Measurements from ENCODE around the gene TMEM120B.
"Not testable (repeated sequence)": the region's sequence is repeated elsewhere in the genome, so short reads cannot be mapped to it uniquely, and the experiment has no call there.

The TMEM120B gene

DNA sequence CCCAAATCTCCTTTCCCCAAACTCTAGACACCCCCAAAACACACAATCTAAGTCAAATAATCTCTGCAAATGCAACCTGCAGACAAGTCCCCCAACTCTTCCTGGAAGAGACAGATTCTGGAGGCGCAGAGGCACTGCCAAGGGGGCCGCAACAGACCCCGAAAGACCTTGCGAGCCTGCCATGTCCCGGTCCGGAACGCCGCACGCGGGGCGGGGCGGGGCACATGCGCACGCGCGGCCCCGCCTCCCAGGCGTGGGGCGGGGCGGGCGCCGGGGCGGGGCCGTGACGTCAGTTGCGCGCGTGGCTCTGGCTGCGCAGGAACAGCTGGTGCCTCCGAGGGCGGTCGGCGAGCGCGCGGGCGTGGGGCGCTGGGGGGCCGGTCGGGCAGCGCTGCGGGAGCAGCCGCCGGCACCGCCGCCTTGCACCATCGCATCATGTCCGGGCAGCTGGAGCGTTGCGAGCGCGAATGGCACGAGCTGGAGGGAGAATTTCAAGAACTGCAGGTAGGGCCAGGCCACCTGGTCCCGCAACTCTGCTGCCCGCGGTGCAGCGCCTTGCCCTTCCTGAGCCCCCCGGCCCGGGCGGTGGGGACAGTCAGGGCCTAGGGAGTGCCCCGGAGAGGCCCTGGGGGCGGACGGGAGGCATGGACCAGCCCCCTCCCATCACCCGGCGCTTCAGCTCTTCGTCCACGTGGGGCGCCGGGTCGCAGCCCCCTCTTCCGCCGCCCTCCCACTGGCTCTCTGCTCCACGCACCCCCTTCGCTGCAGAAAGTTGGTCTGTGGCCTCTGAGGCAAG is at the start of gene TMEM120B:
Gene TMEM120B, plus strand, starts transcription at position 292 of the 796 bp plus-strand sequence. Its CDS starts 144 bp downstream, at position 436.
- peak within 1 kb of the TSS; percentile 95 to 97 for H3K4me3 ChIP-seq (replicated peaks in 1 of 2; ENCODE audit: low read depth in 2 of 2, low read length in 2 of 2)
- DNase-seq (ENCODE audit: low read depth in 2 of 2), result peak; percentile 66 to 78
- TF ChIP-seq, protein P1, sequence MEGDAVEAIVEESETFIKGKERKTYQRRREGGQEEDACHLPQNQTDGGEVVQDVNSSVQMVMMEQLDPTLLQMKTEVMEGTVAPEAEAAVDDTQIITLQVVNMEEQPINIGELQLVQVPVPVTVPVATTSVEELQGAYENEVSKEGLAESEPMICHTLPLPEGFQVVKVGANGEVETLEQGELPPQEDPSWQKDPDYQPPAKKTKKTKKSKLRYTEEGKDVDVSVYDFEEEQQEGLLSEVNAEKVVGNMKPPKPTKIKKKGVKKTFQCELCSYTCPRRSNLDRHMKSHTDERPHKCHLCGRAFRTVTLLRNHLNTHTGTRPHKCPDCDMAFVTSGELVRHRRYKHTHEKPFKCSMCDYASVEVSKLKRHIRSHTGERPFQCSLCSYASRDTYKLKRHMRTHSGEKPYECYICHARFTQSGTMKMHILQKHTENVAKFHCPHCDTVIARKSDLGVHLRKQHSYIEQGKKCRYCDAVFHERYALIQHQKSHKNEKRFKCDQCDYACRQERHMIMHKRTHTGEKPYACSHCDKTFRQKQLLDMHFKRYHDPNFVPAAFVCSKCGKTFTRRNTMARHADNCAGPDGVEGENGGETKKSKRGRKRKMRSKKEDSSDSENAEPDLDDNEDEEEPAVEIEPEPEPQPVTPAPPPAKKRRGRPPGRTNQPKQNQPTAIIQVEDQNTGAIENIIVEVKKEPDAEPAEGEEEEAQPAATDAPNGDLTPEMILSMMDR (IDR thresholded peaks at IDR 0.05; ENCODE audit: low read depth, low read length), result no peak

DNA sequence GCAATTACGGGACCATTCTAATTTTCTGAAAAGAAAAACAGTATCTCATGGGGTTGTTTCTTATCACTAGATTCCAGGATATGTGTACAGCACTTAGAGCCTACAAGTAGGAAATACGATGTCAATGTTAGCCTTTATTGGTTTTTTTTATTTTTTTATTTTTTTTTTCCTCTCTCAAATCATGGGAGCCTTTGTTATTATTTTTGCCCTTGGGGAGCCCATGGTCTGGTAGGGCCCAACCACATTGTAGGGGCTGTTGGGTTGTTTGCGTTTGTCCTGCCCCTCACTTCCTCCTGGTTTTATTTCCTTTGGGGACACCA is 49.0 kb upstream of the TMEM120B start:
- no peak for DNase-seq (ENCODE audit: low read depth in 2 of 2)
- no peak overlapping the region for H3K4me3 ChIP-seq (replicated peaks in 1 of 2; ENCODE audit: low read depth in 2 of 2, low read length in 2 of 2)
- TF ChIP-seq, protein P1 (IDR thresholded peaks at IDR 0.05; ENCODE audit: low read depth, low read length), result no peak

DNA sequence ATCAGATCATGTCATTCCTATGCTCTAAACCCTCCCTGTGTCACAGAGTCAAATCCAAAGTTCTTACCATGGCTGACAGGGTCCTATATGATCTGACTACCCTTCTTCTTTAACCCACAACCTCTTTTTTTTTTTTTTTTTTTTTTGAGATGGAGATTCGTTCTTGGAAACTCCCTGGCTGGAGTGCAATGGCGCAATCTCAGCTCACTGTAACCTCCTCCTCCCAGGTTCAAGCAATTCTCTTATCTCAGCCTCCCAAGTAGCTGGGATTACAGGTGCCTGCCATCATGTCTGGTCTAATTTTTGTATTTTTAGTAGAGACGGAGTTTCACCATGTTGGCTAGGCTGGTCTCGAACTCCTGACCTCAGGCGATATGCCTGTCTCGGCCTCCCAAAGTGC is 45.7 kb upstream of the TMEM120B start:
- not testable (repeated sequence) for H3K4me3 ChIP-seq (replicated peaks in 1 of 2; ENCODE audit: low read depth in 2 of 2, low read length in 2 of 2); DNase-seq (ENCODE audit: low read depth in 2 of 2)

DNA sequence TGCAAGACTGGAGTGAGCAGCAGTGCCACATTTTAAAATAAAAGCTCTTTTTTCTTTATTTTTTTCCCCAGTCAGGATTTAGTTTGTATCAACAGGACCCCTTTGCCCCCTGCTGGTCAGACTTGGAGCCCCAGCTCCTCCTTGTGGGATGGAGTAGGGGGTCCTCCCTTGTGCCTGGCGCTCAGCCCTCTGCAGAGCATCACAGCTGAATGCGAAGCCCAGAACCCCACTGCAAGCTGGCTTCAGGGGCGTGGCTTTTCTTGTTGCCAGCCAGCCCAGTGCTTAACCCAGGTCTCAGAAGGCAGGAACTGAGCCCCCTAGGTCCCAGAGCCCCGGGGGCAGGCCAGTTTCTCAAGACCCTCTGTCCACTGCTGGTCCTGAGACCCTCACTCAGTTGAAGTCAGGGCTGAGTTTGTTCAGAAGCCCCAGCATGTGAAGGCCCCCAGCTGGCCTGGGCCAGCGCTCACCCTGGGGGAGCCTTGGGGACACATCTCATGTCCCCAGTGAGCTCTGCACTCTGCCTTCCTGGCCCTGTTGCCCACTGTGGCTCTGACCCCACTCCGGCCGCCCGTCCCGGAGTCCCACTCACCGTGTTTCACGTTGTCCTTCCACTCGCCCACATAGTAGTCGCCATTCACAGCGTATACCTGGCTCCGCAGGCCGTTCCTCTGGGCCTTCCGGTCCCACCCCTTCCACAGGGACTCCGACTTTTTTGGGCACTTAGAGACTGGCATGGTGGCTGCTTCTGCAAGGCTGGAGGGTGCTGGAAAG is 43.6 kb upstream of the TMEM120B start:
- peak; percentile 44 to 55 for DNase-seq (ENCODE audit: low read depth in 2 of 2)
- H3K4me3 ChIP-seq (replicated peaks in 1 of 2; ENCODE audit: low read depth in 2 of 2, low read length in 2 of 2), result no peak overlapping the region
- TF ChIP-seq, protein P1 (IDR thresholded peaks at IDR 0.05; ENCODE audit: low read depth, low read length), result peak; percentile 65

DNA sequence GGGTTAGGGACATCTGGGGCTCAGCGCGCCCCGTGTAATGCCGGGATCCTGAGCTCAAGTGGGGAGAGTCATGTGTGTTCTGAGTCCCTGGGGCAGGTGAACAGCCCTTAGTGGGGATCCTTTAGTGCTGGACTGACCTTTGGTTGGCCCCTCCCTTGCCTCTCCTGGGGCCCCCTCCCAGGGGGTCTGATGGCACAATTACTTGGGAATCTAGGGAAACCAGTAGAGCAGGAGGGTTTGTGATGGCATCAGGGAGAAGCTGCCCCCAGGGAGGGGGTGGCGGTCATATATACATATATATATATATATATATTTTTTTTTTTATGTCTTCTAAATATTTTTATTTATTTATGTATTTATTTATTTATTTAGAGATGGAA is 43.0 kb upstream of the TMEM120B start, which contains the start of gene MORN3:
Gene MORN3, minus strand, starts transcription at position 134 of the 380 bp plus-strand sequence. CDS start 171 bp downstream, outside the sequence.
- TF ChIP-seq, protein P1 (IDR thresholded peaks at IDR 0.05; ENCODE audit: low read depth, low read length), result no peak
- no peak within 1 kb of the TSS for H3K4me3 ChIP-seq (replicated peaks in 1 of 2; ENCODE audit: low read depth in 2 of 2, low read length in 2 of 2)
- DNase-seq (ENCODE audit: low read depth in 2 of 2), result no peak

DNA sequence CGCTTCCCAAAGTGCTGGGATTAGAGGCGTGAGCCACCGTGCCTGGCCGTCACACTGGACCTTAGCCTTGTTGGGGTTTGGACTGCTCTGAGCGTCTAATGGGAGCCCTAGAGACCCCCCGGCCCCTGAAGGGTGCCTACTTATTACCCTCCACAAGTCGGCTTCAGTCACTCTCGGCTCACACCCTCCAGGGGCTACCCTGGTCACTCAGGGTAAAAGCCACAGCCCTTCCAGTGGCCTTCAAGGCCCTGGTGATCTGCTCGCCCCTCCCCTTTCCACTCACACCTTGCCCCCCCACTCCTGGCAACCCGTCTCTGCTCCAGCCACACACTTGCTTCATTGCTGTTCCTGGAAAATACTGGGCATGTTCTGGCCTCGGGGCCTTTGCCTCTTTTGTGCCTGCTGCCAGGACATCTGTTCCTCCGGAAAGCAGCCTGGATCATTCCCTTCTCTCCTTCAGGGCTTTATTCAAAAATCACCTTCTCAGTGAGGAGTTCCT is 39.5 kb upstream of the TMEM120B start:
- H3K4me3 ChIP-seq (replicated peaks in 1 of 2; ENCODE audit: low read depth in 2 of 2, low read length in 2 of 2), result no peak overlapping the region
- TF ChIP-seq, protein P1 (IDR thresholded peaks at IDR 0.05; ENCODE audit: low read depth, low read length), result no peak
- no peak for DNase-seq (ENCODE audit: low read depth in 2 of 2)

DNA sequence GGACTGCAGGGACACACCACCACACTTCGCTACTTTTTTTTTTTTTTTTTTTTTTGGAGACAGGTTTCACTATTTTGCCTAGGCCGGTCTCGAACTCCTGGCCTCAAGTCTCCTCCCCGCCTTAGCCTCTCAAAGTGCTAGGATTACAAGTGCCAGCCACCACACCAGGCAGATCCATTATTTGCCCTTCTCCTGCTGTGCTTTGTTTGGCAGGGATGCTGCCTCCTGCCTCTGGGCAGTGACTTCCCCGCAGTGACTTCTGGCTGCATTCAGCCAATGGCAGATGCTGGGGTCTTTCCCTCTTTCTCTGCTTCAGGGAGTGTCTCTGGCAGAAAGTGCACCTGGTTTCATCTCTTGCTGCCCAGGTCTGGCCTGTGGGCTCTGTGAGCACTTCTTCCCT is 36.4 kb upstream of the TMEM120B start:
- TF ChIP-seq, protein P1 (IDR thresholded peaks at IDR 0.05; ENCODE audit: low read depth, low read length), result no peak
- no peak overlapping the region for H3K4me3 ChIP-seq (replicated peaks in 1 of 2; ENCODE audit: low read depth in 2 of 2, low read length in 2 of 2)
- no peak for DNase-seq (ENCODE audit: low read depth in 2 of 2)
